Head of caudate nucleus (tissue), 42 donors: ENCODE measurements around the gene PCYOX1L.

Source experiments
- DNase-seq, 42 donors: peaks; one replicate each; pipeline versions ENCODE4 v3.0.0 to v3.0.0-alpha.2; 2020 to 2021; ENCODE audit warnings: mixed read lengths in 7 of 42
- intact Hi-C: fragments of 100-400 bp; cut with DNase I; formaldehyde crosslinking; loops from one replicate; pipeline ENCODE4 v1.15.0; 2022

Gene PCYOX1L

GRCh38 chr5:149363358-149363757 lies 5.5 kb downstream of the PCYOX1L start:
- intact Hi-C loops, result loop anchor here (10.0 kb wide), 1 partner anchor 211 kb away; no protein-coding TSS in a partner anchor
- DNase-seq, result no peak

DNA sequence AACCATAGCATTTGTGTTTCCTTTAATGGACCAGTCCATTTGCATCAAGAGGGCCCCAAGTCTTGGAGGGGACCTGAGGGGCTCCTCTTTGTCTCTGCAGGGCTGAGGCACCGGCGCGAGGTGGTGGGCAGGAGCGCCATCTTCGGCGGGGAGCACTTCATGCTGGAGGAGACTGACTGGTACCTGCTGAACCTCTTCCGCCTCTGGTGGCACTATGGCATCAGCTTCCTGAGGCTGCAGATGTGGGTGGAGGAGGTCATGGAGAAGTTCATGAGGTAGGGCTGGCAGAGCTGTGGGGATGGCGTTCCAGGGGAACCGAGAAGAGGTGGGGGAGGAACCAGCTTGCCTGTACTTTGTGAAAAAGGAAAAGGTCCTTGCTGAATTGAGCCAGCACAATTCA lies 6.1 kb downstream of the PCYOX1L start:
- no peak for DNase-seq
- intact Hi-C loops, result loop anchor here (10.0 kb wide), 1 partner anchor 211 kb away; no protein-coding TSS in a partner anchor

DNA sequence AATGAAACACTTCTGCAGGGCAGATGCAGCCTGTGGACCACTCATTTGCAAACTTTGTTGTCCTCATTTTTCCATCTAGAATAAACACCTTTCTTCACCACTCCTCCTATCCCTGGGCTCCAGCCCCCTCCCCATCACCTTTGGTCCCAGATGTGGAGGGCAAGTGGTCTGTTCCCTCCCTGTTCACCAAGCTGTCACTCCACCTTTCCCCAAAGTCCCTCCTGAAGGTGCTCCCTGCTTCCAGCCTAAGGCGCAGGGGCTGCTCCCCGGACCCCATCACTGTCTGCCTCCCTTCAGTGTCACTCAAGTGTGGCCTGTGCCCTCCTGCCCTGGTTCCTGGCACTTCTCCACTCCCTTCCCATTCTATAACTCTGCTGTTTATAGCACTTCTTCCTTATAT lies 6.9 kb downstream of the PCYOX1L start:
- intact Hi-C loops, result loop anchor here (10.0 kb wide), 1 partner anchor 210 kb away; no protein-coding TSS in a partner anchor
- no peak for DNase-seq

- intact Hi-C loops, result loop anchor here (10.0 kb wide), 1 partner anchor 209 kb away; no protein-coding TSS in a partner anchor
- DNase-seq, result no peak
These were observed 7.6 kb downstream of the PCYOX1L start for GRCh38 chr5:149365418-149365817.

- no peak for DNase-seq
- intact Hi-C loops, result loop anchor here (10.0 kb wide), 1 partner anchor 209 kb away; no protein-coding TSS in a partner anchor
These were observed 8.4 kb downstream of the PCYOX1L start for GRCh38 chr5:149366169-149366729.

DNA sequence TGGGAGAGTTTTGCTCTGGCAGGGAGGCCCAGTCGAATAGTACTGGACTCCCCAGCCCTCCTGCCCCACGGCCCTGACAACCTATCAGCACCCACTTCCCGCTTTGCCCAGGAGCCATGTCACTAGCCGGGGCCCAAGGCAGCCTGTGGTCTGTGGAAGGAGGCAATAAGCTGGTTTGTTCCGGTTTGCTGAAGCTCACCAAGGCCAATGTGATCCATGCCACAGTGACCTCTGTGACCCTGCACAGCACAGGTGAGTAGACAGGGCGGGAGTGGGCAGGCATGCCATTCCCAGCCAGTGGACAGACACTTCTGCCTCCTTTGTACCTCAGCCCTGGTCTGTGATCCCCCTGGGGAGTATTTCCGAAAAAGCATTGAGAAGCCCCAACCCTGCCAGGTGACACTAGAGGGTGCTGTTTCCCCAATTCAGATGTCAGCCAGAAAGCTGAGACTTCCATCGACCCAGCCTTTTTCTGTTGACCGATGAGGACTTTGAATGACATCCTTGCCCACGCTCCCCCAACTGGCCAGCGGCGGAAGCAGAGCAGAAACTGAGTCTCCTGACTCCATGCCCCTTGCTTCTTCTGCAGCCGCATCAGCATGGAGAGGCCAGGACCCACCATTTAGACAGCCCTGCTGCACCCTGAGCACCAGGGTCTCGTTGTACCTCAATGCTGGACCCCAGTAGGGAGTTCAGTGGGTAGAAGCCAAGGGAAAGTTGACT lies 9.6 kb downstream of the PCYOX1L start:
- intact Hi-C loops, result loop anchor here (10.0 kb wide), 1 partner anchor 207 kb away; no protein-coding TSS in a partner anchor
- DNase-seq, result peak in 40 of 42 donors; percentile 23 to 80 (median 59)

GRCh38 chr5:149367972-149368645 lies 10.3 kb downstream of the PCYOX1L start:
- DNase-seq, result no peak
- intact Hi-C loops, result loop anchor here (10.0 kb wide), 1 partner anchor 207 kb away; no protein-coding TSS in a partner anchor

DNA sequence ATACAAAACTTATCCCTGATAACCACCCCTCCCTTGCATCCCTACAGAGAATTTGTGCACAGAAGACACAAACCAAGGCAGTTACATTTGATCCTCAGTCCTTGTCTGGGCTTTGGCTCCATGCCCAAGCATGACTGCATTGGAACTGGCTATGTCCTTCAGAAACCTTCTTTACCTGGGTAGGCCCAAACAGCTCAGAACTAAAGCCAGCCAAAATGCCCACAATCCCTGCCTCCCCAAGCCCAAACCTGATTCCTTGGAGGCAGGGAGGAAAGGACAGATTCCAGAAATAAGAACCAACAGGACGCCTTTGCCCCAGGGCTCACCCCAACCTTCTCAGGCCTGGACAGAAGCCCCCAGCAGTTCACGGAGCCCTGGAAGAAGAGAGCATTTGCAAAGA lies 13.0 kb downstream of the PCYOX1L start:
- DNase-seq, result peak in 1 of 42 donors; percentile 34
- intact Hi-C loops, result loop anchor here (10.0 kb wide), 1 partner anchor 56 kb away; no protein-coding TSS in a partner anchor

DNA sequence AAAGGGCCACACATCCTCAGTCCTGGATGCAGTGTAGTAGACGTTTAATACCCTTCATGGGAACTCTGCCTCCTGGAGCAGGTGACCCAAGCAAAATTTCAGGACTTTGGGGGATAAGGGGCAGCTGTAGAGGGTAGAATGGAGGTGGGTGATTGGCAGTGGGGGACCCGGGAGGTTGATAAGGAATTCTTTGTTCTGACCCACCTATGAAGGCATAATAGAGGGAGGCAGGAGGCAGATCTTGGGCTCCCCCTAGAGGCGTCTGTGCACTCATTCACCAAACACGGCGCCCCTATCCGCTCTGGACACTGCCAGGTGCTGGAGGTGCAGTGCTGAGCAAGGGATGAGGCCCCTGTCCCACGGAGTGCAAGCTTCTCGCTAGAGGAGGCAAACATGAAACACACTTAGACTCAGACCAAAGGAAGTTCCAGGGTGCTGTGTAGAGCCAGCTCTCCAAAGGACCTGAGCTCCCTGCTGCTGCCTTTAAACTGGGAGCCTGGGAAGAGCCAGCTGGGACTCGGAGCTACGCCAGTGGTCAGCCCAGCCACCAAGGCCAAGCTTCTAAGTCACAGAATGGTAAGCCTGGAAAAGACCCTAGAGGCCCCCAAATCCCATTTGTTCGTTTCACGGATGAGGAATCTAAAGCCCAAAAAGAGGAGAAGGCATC lies 13.6 kb downstream of the PCYOX1L start:
- intact Hi-C loops, result loop anchor here (10.0 kb wide), 1 partner anchor 57 kb away; no protein-coding TSS in a partner anchor
- DNase-seq, result peak in 41 of 42 donors; percentile 32 to 84 (median 64)

DNA sequence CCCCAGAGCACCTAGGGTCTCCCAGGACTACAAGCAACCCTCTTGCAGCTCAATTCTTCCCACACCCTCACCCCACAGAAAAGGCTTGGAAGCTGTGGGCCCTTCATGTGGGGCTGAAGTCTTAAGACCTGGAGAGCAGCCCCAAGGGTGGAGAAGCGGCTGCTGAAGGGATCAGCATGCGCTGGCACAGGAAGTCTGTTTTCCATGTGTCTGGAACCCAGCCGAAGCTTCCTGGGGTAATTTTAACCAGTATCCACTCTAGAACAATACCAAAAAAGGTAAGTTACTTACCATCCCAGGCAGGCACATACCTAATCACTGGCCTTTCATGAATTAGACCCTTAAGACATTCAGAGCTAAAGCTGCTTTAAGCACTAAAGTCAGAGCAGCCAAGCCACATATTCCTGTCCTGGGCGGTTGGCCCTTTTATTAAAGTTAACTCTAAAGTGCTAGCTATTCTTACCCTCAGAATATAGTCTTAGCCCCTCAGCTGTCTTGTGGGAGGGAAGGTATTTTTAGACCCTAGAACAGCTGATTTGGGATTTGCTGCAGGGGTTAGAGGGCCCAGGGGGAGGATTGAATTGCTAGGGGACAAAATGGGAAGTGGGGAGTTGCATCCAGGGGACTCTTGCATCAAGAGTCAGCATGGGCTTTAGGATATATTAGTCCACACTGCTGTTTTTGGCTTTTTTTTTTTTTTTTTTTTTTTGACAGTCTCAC lies 14.4 kb downstream of the PCYOX1L start:
- no peak for DNase-seq
- intact Hi-C loops, result loop anchor here (10.0 kb wide), 1 partner anchor 57 kb away; no protein-coding TSS in a partner anchor

DNA sequence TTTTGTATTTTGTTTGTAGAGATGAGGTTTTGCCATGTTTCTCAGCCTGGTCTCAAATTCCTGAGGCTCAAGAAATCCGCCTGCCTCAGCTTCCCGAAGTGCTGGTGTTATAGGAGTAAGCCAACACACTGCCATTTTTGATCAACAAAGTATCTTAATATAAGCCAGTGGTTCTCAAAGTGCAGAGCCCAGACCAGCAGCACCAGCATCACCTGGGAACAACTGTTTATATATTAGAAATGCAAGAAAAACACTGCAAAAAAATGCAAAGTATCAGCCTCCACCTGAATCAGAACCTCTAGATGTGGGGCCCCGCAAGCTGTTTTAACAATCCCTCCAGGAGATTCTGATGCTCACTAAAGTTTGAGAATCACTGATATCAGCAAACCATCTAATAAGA lies 15.1 kb downstream of the PCYOX1L start:
- intact Hi-C loops, result loop anchor here (10.0 kb wide), 1 partner anchor 58 kb away; no protein-coding TSS in a partner anchor
- DNase-seq, result no peak

DNA sequence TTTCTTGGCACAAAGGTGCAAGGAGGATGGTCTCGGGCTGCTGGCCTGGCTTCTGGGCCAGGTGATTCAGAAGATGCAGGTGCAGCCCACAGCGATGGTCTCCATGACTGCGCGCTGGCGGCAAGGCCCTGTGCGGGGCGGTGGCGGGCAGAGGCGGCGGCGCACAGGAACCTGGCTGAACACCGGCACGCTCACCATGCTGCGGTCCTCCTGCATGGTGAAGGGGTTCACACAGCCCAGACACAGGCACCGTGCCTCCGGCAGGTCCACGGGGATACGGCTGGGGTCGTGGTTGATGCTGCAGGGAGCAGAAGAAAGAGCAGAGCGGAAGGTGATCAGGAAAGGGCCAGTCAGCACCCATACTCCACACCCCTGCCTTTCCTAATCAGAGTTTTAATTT lies 16.5 kb downstream of the PCYOX1L start:
- intact Hi-C loops, result loop anchor here (10.0 kb wide), 1 partner anchor 60 kb away; no protein-coding TSS in a partner anchor
- DNase-seq, result no peak

DNA sequence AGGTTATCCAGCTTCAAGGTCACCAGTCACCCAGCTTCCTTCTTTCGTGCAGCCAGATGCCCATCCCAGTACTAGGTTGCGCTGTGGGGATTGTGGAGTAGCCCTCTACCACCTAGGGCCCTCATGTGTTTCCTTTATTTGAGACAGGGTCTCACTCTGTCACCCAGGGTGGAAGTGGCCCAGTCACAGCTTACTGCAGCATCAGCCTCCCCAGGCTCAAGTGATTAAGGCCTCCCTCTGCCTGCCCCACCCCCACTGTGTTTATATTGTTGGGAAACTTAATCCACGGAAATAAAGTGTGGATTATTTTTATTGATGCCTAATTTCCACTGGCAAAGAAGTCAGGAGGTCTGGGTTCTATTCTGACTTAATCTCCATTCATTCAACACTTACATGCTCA lies 17.0 kb downstream of the PCYOX1L start:
- intact Hi-C loops, result loop anchor here (10.0 kb wide), 1 partner anchor 60 kb away; no protein-coding TSS in a partner anchor
- DNase-seq, result no peak

DNA sequence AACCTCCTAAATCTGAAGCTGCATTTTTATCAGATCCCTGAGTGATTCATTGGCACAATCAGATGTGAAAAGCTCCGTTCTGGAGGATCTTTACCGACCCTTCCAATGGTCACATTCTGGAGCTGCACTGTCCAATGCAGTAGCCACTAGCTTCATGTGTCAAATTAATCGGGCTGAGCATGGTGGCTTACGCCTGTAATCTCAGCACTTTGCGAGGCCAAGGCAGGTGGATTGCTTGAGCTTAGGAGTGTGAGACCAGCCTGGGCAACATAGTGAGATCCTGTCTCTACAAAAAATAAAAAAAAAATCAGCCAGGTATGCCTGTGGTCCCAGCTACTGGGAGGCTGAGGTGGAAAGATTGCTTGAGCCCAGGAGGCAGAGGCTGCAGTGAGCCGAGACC lies 17.6 kb downstream of the PCYOX1L start:
- DNase-seq, result no peak
- intact Hi-C loops, result loop anchor here (10.0 kb wide), 1 partner anchor 61 kb away; no protein-coding TSS in a partner anchor

DNA sequence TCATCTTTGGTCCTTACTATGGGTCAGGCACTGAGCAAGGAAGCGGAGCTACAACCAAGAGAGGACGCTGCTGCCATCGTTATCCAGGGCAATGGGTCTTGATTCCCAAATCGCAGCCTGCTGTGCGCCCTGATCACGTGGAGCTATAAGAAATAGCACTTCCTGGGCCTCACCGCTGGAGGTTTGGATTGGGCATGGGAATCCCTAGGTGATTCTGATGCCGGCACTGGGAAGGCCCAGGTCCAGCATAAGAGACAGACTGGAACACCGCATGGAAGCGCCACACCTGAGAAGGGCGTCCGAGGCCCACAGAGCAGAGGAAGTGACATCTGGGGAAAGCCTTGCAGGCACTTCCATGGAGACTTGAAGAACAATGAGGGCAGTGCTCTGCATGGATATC lies 18.3 kb downstream of the PCYOX1L start:
- intact Hi-C loops, result loop anchor here (10.0 kb wide), 1 partner anchor 61 kb away; no protein-coding TSS in a partner anchor
- no peak for DNase-seq

DNA sequence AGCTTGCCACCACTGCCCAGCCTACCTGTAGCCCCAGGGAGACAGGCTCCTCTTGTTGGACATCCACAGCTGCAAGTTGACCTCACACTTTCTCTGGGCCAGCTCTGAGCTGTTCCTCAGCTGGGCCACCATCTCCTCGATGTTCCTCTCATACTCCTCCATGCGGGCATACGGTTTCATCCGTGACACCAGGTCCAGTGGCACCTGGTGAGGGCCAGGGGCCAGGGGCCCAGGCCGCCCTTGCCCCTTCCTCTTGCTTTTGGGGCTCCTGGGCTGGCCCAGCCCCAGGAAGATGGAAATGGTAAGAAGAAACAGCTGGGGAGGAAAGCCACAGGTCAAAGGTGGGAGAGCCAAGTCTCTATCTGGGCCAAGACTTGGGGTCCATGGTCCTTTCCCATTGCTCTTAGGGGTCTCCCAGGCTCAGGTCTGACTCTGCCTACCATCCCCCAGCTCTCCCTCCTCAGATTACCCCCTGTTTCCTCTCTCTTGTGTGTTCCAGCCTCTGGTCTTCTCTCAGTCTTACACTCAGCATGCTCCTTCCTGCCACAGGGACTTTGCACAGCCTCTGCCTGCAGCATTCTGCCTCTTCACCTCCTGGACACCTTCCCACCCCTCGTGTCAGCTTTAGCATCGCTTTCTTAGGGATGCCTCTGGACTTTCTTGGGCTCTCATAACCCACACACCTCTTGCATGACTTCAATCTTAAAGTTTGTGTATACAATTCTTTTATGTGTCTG lies 19.0 kb downstream of the PCYOX1L start:
- DNase-seq, result no peak
- intact Hi-C loops, result loop anchor here (10.0 kb wide), 1 partner anchor 62 kb away; no protein-coding TSS in a partner anchor

DNA sequence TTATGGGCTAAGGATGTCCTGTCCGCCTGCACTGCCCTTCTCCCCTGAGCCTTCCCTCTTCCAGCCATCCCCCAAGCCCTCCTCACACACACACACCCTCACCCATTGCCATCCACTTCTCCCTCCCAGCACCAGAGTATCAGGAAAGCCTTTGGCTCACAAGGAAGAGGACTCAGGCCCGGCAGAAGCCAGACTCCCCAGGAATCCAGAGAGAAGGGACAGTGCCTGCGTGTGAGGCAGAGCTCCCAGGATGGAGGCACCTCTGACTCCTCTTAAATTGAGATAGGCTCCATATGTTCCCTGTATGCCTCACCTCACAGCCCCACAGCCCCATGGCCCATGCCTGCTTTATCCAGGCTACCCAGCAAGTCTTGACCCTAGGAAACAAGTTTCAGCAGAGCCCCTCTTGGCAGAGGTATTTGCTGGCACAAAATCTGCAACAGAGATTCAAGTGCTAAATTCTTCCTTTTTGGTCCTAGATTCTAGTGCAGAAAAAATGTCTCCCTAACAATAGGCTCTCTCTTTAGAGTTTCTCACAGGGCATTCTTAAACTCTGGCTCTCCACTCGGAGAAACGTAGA lies 20.5 kb downstream of the PCYOX1L start:
- intact Hi-C loops, result loop anchor here (10.0 kb wide), 1 partner anchor 64 kb away; no protein-coding TSS in a partner anchor
- no peak for DNase-seq
